ENCODE results near the gene CELF4.

CELF4 gene

GRCh38 chr18:37289423-37289822 is 276.2 kb downstream of the CELF4 start:
- Histone ChIP-seq H3K9me3 (ENCODE audit: severe bottlenecking) (no peaks in the 10 kb centered on the region), H3K36me3 (no peaks in the 10 kb centered on the region), H3K27me3 (ENCODE audit: insufficient read depth, low read depth, severe bottlenecking) (no peaks in the 10 kb centered on the region), H3K4me3 (ENCODE audit: low read depth, low read length) (no peak overlapping the region), H3K27ac (no peak overlapping the region)
- DNase-seq = no peak
- no peak for TF ChIP-seq CTCF (IDR thresholded peaks at IDR 0.05; ENCODE audit: low read depth, low read length)

GRCh38 chr18:37287601-37288000 is 278.0 kb downstream of the CELF4 start:
- no peak for DNase-seq
- no peaks in the 10 kb centered on the region for H3K36me3 ChIP-seq
- TF ChIP-seq CTCF (IDR thresholded peaks at IDR 0.05; ENCODE audit: low read depth, low read length) = no peak
- no peaks in the 10 kb centered on the region for H3K9me3 ChIP-seq (ENCODE audit: severe bottlenecking)
- no peak overlapping the region for H3K4me3 ChIP-seq (ENCODE audit: low read depth, low read length)
- no peak overlapping the region for H3K27ac ChIP-seq
- no peaks in the 10 kb centered on the region for H3K27me3 ChIP-seq (ENCODE audit: insufficient read depth, low read depth, severe bottlenecking)

GRCh38 chr18:37286801-37287200 is 278.8 kb downstream of the CELF4 start:
- no peak for DNase-seq
- Histone ChIP-seq H3K27ac (no peak overlapping the region), H3K36me3 (no peaks in the 10 kb centered on the region), H3K4me3 (ENCODE audit: low read depth, low read length) (no peak overlapping the region), H3K9me3 (ENCODE audit: severe bottlenecking) (no peaks in the 10 kb centered on the region), H3K27me3 (ENCODE audit: insufficient read depth, low read depth, severe bottlenecking) (no peaks in the 10 kb centered on the region)
- no peak for TF ChIP-seq CTCF (IDR thresholded peaks at IDR 0.05; ENCODE audit: low read depth, low read length)

GRCh38 chr18:37285825-37286224 is 279.8 kb downstream of the CELF4 start:
- no peaks in the 10 kb centered on the region for H3K27me3 ChIP-seq (ENCODE audit: insufficient read depth, low read depth, severe bottlenecking)
- no peaks in the 10 kb centered on the region for H3K36me3 ChIP-seq
- no peak overlapping the region for H3K4me3 ChIP-seq (ENCODE audit: low read depth, low read length)
- no peaks in the 10 kb centered on the region for H3K9me3 ChIP-seq (ENCODE audit: severe bottlenecking)
- no peak for TF ChIP-seq CTCF (IDR thresholded peaks at IDR 0.05; ENCODE audit: low read depth, low read length)
- H3K27ac ChIP-seq = no peak overlapping the region
- no peak for DNase-seq

- Histone ChIP-seq H3K9me3 (ENCODE audit: severe bottlenecking) (no peaks in the 10 kb centered on the region), H3K36me3 (no peaks in the 10 kb centered on the region), H3K4me3 (ENCODE audit: low read depth, low read length) (no peak overlapping the region), H3K27ac (no peak overlapping the region), H3K27me3 (ENCODE audit: insufficient read depth, low read depth, severe bottlenecking) (no peaks in the 10 kb centered on the region)
- no peak for TF ChIP-seq CTCF (IDR thresholded peaks at IDR 0.05; ENCODE audit: low read depth, low read length)
- no peak for DNase-seq
Observed at GRCh38 chr18:37284260-37284659, 281.3 kb downstream of the CELF4 start.

GRCh38 chr18:37282386-37283037 is 283.1 kb downstream of the CELF4 start:
- no peak for DNase-seq
- Histone ChIP-seq H3K36me3 (no peaks in the 10 kb centered on the region), H3K9me3 (ENCODE audit: severe bottlenecking) (no peaks in the 10 kb centered on the region), H3K27ac (no peak overlapping the region), H3K27me3 (ENCODE audit: insufficient read depth, low read depth, severe bottlenecking) (no peaks in the 10 kb centered on the region), H3K4me3 (ENCODE audit: low read depth, low read length) (no peak overlapping the region)
- peak; percentile 70 for TF ChIP-seq CTCF (IDR thresholded peaks at IDR 0.05; ENCODE audit: low read depth, low read length)
